SU-DHL-6 (cell line): ENCODE data around the gene MIOS.

ENCODE experiments used
- H2AFZ ChIP-seq: fragments of 200-600 bp; sonication (generic); 2 replicates; pipeline ENCODE4 v1.6.1; 2014; ENCODE audit warnings: low read depth, mild to moderate bottlenecking, moderate library complexity, mixed read lengths, antibody characterized with exemption, low read length; ENCODE audit not compliant: severe bottlenecking
- H3F3A ChIP-seq: fragments of 200-600 bp; shearing (Covaris generic); 2 replicates; pipeline ENCODE4 v1.6.0; 2016; ENCODE audit warnings: antibody characterized with exemption, mild to moderate bottlenecking; ENCODE audit not compliant: insufficient read depth
- H3K27ac ChIP-seq: fragments of 200-600 bp; sonication (generic); 2 replicates; pipeline ENCODE4 v1.5.1; 2016; ENCODE audit warnings: low read depth, mild to moderate bottlenecking, low read length, moderate library complexity, mixed read lengths
- H3K27me3 ChIP-seq: fragments of 200-600 bp; sonication (generic), shearing (Covaris generic); 2 replicates; pipeline ENCODE4 v1.6.0; 2014; ENCODE audit warnings: mild to moderate bottlenecking, low read length
- H3K36me3 ChIP-seq: fragments of 200-600 bp; sonication (generic); 2 replicates; pipeline ENCODE4 v1.6.1; 2014; ENCODE audit warnings: mild to moderate bottlenecking, low read length, mixed read lengths
- H3K4me2 ChIP-seq: fragments of 300-600, 200-600 bp; shearing (Covaris generic), sonication (generic); 2 replicates; pipeline ENCODE4 v1.6.0; 2014; ENCODE audit warnings: low read length, low read depth, mild to moderate bottlenecking; ENCODE audit not compliant: poor library complexity, severe bottlenecking
- H3K4me3 ChIP-seq: fragments of 200-600 bp; sonication (generic); 2 replicates; pipeline ENCODE4 v1.5.1; 2014; ENCODE audit warnings: antibody characterized with exemption, low read length, mild to moderate bottlenecking, mixed read lengths; ENCODE audit not compliant: insufficient read depth, poor library complexity, severe bottlenecking
- H3K79me2 ChIP-seq: fragments of 200-600 bp; sonication (generic); 2 replicates; pipeline ENCODE4 v1.6.1; 2014; ENCODE audit warnings: mild to moderate bottlenecking, low read length, moderate library complexity; ENCODE audit not compliant: insufficient read depth
- H3K9ac ChIP-seq: fragments of 200-600 bp; sonication (generic); 2 replicates; pipeline ENCODE4 v1.7.0; 2014; ENCODE audit warnings: mild to moderate bottlenecking, low read length
- H3K9me2 ChIP-seq: fragments of 200-600 bp; sonication (generic); replicated peaks from 2 replicates; pipeline ENCODE4 v1.6.1; 2014; ENCODE audit warnings: low read length; ENCODE audit not compliant: insufficient read depth
- H3K9me3 ChIP-seq: fragments of 200-600 bp; sonication (generic); 2 replicates; pipeline ENCODE4 v1.6.1; 2014; ENCODE audit warnings: low read length, mixed read lengths; ENCODE audit not compliant: insufficient read depth
- H4K20me1 ChIP-seq: fragments of 200-600 bp; sonication (generic); 2 replicates; pipeline ENCODE4 v1.6.1; 2014; ENCODE audit warnings: low read depth, mild to moderate bottlenecking, antibody characterized with exemption, low read length, moderate library complexity, mixed read lengths
- CTCF ChIP-seq: fragments of 200-600 bp; sonication (generic); IDR thresholded peaks from one replicate; pipeline ENCODE4 v1.5.1; 2017; ENCODE audit warnings: antibody characterized with exemption, mild to moderate bottlenecking, low read length, moderate library complexity; ENCODE audit not compliant: insufficient read depth, poor library complexity, severe bottlenecking
- EZH2phosphoT487 ChIP-seq: fragments of 200-600 bp; sonication (generic), shearing (Covaris generic); conservative IDR thresholded peaks from 2 replicates; pipeline ENCODE4 v1.6.1; 2018; ENCODE audit warnings: mild to moderate bottlenecking, antibody characterized with exemption, low read length, moderate library complexity, mixed read lengths

MIOS gene

GRCh38 chr7:7620644-7621210, 54.0 kb downstream of the MIOS start:
- Histone ChIP-seq H3K9me3 (peaks cover 3% of the 10 kb centered on the region; the same call in 1 of the 2 replicates), H3F3A (no peaks in the 10 kb centered on the region), H3K36me3 (no peaks in the 10 kb centered on the region), H3K27me3 (no peaks in the 10 kb centered on the region), H3K79me2 (no peaks in the 10 kb centered on the region), H2AFZ (no peak overlapping the region), H3K4me2 (no peak overlapping the region), H4K20me1 (no peaks in the 10 kb centered on the region), H3K4me3 (no peak overlapping the region), H3K9me2 (no peaks in the 10 kb centered on the region), H3K9ac (no peak overlapping the region), H3K27ac (no peak overlapping the region)
- TF ChIP-seq CTCF: no peak
- no peak for TF ChIP-seq EZH2phosphoT487

- H3K9ac ChIP-seq: no peak overlapping the region
- TF ChIP-seq EZH2phosphoT487: no peak
Measured at GRCh38 chr7:7628476-7628875, 61.8 kb downstream of the MIOS start.

GRCh38 chr7:7630626-7631329, 64.1 kb downstream of the MIOS start:
- Histone ChIP-seq H3K9me3 (peaks cover 2% of the 10 kb centered on the region; the same call in 1 of the 2 replicates), H3K9me2 (no peaks in the 10 kb centered on the region), H3K36me3 (no peaks in the 10 kb centered on the region), H3F3A (no peaks in the 10 kb centered on the region), H3K27me3 (no peaks in the 10 kb centered on the region), H4K20me1 (no peaks in the 10 kb centered on the region), H3K27ac (no peak overlapping the region), H2AFZ (no peak overlapping the region), H3K4me3 (no peak overlapping the region), H3K79me2 (no peaks in the 10 kb centered on the region), H3K4me2 (no peak overlapping the region), H3K9ac (no peak overlapping the region)
- TF ChIP-seq EZH2phosphoT487: no peak
- no peak for TF ChIP-seq CTCF

More at GRCh38 chr7:7628476-7628875, 61.8 kb downstream of the MIOS start:
- H3K27ac ChIP-seq: no peak overlapping the region
- H3F3A ChIP-seq: no peaks in the 10 kb centered on the region
- H3K27me3 ChIP-seq: no peaks in the 10 kb centered on the region
- no peaks in the 10 kb centered on the region for H3K36me3 ChIP-seq
- no peak overlapping the region for H2AFZ ChIP-seq
- H3K9me3 ChIP-seq: peaks cover 5% of the 10 kb centered on the region; the same call in 1 of the 2 replicates
- H3K4me3 ChIP-seq: no peak overlapping the region
- H3K79me2 ChIP-seq: no peaks in the 10 kb centered on the region
- H3K9me2 ChIP-seq: no peaks in the 10 kb centered on the region
- H4K20me1 ChIP-seq: no peaks in the 10 kb centered on the region
- no peak overlapping the region for H3K4me2 ChIP-seq

GRCh38 chr7:7639421-7639820, 72.7 kb downstream of the MIOS start:
- Histone ChIP-seq H3K9ac (peak overlapping the region; percentile 73), H3K4me2 (peak overlapping the region; percentile 95), H3K4me3 (peak overlapping the region; percentile 76), H2AFZ (peak overlapping the region; percentile 61), H3F3A (peaks cover 6% of the 10 kb centered on the region; the same call in 1 of the 2 replicates), H3K9me2 (no peaks in the 10 kb centered on the region), H4K20me1 (no peaks in the 10 kb centered on the region), H3K9me3 (no peaks in the 10 kb centered on the region), H3K36me3 (peaks cover 21% of the 10 kb centered on the region), H3K27ac (peak overlapping the region; percentile 67), H3K27me3 (no peaks in the 10 kb centered on the region), H3K79me2 (peaks cover 45% of the 10 kb centered on the region)
- TF ChIP-seq EZH2phosphoT487: no peak
- no peak for TF ChIP-seq CTCF
